ENCODE results near the gene ACO1.

Gene ACO1

GRCh38 chr9:32424616-32425015, 40.2 kb downstream of the ACO1 start:
- no peak for DNase-seq

- no peak for DNase-seq
Measured at GRCh38 chr9:32426278-32426939, 42.0 kb downstream of the ACO1 start.

GRCh38 chr9:32427111-32427873, 42.8 kb downstream of the ACO1 start:
- DNase-seq = no peak

- no peak for DNase-seq
Measured at GRCh38 chr9:32430720-32431119, 46.3 kb downstream of the ACO1 start.

GRCh38 chr9:32431196-32431595, 46.8 kb downstream of the ACO1 start:
- DNase-seq = no peak

GRCh38 chr9:32431940-32432555, 47.6 kb downstream of the ACO1 start:
- peak; percentile 34 for DNase-seq

- DNase-seq = no peak
Measured at GRCh38 chr9:32434892-32435291, 50.4 kb downstream of the ACO1 start.

GRCh38 chr9:32441678-32442077, 57.2 kb downstream of the ACO1 start:
- DNase-seq = no peak

GRCh38 chr9:32442433-32442832, 58.0 kb downstream of the ACO1 start:
- no peak for DNase-seq

- DNase-seq = no peak
Measured at GRCh38 chr9:32449969-32450368, 65.5 kb downstream of the ACO1 start.

GRCh38 chr9:32454280-32454679, 69.8 kb downstream of the ACO1 start:
- DNase-seq = no peak

- no peak for DNase-seq
Measured at GRCh38 chr9:32455738-32456137, 71.3 kb downstream of the ACO1 start.

GRCh38 chr9:32456564-32456963, 72.1 kb downstream of the ACO1 start:
- no peak for DNase-seq

- DNase-seq = no peak
Measured at GRCh38 chr9:32463500-32464293, 79.3 kb downstream of the ACO1 start.

- no peak for DNase-seq
Measured at GRCh38 chr9:32468740-32469139, 84.3 kb downstream of the ACO1 start.

GRCh38 chr9:32472344-32472743, 87.9 kb downstream of the ACO1 start:
- no peak for DNase-seq

- no peak for DNase-seq
Measured at GRCh38 chr9:32483343-32483742, 98.9 kb downstream of the ACO1 start.

- DNase-seq = no peak
Measured at GRCh38 chr9:32486839-32487562, 102.6 kb downstream of the ACO1 start.

GRCh38 chr9:32487981-32488380, 103.5 kb downstream of the ACO1 start:
- DNase-seq = no peak

- no peak for DNase-seq
Measured at GRCh38 chr9:32490601-32491000, 106.2 kb downstream of the ACO1 start.

- DNase-seq = no peak
Measured at GRCh38 chr9:32497921-32498320, 113.5 kb downstream of the ACO1 start.

- no peak for DNase-seq
Measured at GRCh38 chr9:32500768-32501167, 116.3 kb downstream of the ACO1 start.

- no peak for DNase-seq
Measured at GRCh38 chr9:32501868-32502267, 117.4 kb downstream of the ACO1 start.
